ENCODE measurements around the gene PIK3R6.
"Not testable (repeated sequence)": the region's sequence is repeated elsewhere in the genome, so short reads cannot be mapped to it uniquely, and the experiment has no call there.

The PIK3R6 gene

DNA sequence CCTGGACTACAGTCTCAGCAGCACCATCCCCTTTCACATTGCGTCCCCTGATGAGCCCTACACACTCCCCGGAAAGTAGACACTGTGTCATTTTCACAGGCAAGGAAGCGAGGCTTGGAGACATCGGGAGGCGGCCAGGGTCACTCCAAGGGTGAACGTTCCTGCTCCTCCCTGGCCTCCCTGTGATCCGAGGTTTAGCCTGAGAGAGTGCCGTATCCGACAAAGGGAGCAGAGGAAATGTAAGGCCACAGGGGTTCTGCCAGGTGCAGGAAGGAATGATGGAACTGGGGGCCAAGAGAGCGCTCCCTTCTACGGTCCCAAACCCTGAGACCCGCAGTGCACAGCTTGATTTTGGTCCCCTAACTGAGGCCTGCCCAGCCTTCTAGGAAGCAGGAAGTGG, 8.0 kb upstream of the PIK3R6 start:
- DNase-seq (ENCODE audit: low read depth, low spot score): no peak

DNA sequence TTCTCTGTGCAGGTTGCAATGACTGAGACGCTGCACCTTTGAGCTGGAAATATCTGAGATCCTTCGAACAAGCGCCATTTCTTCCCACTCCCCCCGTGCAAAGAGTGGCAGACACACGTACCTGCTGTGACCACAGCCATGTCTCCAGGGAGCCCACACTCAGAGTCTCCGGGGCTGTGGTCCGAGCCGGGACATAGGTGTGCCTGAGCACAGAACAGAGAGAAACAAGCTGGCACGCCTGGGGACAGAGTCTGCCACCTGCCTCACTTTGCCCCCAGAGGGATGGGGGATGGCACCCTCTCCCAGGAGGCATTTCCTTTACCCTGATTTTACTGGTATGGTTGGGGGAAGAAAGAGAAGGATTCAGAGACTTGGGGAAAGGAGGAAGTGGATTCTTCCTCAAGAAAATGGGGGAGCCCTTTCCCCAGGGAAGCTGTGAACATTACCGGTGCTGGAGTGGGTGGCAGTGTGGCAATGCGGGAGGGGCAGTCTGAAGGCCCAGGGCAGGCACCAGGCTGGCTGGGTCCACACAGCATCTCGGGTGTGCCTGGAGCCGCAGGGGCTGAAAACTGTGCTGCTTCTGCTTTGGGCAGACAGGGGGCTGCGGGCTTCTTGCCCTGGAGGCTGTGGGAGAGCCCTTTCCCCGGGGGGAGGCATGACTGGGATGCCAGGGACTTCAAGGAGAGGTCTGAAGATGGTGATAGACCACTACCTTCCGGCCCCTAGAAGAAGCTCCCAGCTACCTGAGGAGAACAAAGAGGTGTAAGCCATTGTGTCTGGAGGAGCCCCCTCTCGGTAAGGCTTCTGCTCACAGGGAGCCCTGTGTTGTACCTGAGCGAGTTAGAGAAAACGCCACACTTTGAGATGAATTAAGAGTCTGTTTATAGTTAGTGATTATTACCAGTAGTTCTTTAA, 6.6 kb upstream of the PIK3R6 start:
- DNase-seq (ENCODE audit: low read depth, low spot score): no peak

DNA sequence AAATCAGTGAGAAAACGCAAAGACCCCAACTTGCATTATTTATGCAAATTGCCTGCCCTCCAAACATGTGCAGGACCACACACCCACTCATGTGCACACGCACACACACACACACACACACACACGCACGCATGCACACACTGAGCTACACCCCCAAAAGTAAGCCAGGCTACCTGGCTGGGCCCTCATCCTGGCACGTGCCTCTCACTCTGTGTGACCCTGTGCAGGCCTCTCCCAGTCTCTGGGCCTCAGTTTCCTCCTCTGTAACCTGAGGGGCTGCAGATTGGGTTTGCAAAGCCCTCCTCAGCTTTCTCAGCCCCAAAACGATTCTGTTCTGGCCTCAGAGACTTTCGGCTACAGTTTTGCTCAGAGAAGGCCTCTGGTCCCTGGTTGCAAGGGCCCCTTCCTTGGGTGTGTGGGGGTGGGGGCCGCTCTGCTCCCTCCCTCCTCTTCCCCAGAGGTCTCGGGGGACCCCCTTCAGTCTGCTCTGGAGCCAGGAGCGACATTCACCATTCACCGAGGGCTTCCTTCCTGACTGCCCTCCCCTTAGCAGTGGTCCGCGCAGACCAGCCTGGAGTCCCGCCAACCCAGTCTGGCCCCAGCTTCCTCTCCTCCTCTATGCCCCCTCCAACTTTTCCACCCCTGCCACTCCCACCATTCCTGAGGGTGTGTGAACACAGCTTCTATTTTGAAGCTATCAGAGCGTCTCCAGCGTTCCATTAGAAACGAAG, 5.4 kb upstream of the PIK3R6 start:
- no peak for DNase-seq (ENCODE audit: low read depth, low spot score)

DNA sequence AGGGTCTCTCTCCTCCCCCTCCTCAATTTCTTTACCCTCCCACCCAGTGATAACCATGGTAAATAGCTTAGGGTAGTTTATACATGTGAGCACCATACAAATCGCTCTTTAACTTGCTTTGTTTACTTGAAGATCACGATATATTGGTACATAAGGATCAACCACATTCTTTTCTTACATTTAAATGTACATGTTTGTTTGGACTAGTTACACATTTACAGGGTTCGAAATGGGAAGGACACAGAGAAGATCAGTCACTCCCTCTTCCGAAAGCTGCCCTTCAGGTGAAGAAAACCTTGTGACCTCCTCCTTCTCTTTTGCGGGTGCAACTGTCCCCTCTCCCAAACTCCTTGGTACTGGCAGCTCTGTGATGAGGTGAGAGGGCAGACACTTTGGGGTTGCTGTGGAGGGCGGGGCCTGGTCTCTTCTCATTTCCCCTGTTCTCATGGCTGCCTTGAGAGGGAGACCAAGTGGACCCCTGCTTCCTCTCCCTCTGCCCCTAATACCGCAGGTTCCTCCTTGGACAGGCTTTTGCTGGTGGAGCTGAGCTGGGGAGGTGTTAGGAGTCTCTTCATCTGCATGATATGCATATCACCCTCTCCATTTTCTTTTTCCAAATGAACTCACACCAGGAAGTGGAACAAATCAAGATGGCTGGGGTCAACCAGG, 4.7 kb upstream of the PIK3R6 start:
- DNase-seq (ENCODE audit: low read depth, low spot score): no peak

DNA sequence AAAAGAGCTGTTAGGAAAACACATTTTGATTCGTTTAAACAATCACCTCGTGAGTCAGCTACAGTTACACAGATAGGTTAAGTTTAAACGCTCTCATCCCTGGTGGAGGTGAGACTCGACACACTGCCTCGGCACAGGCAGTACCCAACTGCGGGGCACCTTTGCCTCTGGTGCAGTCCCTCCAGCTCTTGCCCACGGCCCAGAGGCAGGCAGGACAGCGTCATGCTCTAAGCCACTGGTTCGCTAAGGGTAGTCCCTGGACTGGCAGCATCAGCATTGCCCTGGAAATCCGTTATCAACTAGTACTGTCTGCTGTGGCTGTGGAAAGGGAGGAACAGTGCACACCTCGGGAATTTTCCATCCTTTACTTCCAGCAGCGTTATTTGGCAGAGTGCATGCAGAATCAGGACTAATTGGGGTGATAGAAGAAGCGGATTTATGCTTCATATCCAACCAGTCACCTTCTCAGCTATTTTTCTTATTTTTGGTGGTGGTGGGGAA, 3.7 kb upstream of the PIK3R6 start:
- DNase-seq (ENCODE audit: low read depth, low spot score): no peak

DNA sequence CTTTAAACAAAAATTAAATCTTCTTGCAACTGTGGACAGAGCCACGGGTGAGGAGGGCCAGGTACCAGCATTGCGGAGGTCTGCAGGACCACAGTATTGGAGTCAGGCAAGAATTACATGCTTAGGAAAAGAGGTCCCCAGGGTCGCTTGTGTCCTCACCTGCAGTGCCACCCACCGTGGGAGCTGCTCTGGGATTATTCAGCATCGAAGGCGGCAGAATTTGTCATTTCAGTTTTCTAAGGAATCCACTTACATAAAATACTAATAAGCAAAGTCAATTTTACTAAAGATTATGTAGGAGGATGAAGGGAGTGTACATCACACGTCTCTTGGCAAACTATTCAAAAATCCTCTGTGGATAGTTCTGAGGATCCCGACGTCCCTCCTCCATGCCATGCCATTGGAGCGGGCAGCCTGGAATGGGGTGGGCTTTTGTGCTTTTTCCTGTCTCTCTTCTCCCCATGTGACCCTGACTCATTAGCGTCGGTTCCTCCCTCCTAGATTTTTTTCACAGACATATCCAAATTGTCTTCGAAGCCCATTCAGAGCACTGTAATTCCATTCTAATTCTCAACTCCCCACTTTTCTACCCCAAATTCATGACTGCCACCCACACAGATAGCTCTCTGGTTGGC, 3.0 kb upstream of the PIK3R6 start:
- DNase-seq (ENCODE audit: low read depth, low spot score): no peak

DNA sequence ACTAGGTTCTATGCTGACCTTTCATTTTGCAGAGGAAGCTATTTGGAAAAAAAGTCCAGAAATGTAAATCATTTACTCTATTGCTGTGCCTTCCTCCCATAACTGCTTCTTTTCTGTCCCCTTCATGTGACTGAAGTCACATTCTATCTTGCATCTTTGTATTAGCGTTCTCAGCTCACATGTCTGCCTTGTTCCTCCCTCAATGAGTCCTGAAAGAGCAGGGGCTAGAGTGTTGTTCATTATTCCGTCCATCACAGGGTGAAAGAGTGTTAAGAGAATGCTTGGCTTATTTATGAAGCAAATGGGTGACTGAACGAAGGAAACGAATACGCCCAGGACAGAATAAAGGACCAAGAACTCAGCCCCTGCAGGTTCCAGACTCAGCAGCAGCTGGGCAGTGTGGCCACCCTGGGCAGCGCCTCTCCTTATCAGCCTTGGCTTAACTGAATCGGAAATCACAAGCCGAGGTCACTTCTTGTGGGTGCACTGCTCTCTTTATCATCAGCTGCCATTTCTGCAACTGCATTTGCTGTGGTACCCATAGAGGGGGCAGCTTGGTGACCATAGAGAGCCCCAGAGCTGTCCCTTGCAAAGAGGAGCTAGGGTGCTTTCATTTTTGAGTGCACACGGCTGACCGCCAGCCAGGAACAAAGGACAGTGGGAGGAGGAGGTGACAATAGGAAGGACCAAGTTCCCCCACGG, 1.8 kb upstream of the PIK3R6 start:
- no peak for DNase-seq (ENCODE audit: low read depth, low spot score)

DNA sequence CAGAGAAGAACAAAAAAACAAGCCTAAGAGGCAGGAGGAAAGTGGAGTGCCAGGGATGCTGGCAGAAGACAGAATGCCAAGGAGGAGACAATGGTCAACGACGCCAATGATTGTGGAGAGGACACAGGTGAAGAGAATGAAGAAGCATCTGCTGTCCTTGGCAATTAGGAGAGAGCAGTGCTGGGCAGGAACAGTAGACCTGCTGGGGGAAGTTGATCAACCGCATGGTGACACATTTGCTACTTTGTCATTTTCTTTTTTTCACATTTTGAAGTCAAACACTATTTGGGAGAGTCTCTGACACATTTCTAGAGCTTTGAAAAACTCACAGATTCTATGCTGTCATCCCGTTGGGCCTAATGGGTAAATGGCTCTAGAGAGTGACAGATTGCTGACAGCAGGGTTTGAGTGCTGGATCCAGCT, 1.1 kb upstream of the PIK3R6 start:
- no peak for DNase-seq (ENCODE audit: low read depth, low spot score)

DNA sequence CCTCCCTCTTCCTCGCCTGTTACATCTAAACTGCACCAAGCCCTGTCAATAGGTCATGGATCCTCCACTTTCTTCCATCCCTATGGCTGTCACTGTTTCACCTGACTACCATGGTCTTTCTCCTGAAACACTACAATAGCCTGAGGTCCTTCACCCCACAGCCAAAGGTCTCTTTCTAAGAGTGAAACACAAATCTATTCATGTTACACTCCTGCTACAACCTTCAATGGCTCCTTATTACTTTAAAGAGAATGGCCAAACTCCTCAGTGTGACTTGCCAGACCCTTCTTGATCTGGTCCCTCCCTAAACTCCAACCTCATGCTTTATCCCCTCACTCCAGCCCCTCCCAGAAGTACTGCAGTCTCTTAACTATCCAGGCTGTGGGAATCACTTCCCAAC, 618 bp upstream of the PIK3R6 start:
- no peak for DNase-seq (ENCODE audit: low read depth, low spot score)

DNA sequence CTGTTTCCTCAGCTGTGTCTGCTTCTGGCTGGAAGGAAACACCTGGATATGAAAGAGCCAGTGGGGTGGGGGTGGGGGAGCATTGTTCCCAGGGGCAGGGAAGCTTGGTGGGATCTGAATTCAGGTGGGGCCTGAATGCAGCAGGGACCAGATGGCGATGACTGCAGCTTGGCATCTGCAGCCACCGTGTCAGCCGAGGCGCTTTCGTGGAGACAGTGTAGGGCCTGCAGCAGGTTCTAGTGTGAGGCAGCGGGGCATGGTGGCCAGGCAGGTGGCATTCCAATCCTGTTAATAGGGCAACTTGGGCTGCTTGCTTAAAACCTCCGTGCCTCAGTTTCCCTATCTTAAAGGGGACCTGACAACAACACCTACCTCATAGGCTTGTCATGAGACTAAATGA, 1.7 kb downstream of the PIK3R6 start:
- DNase-seq (ENCODE audit: low read depth, low spot score): no peak

DNA sequence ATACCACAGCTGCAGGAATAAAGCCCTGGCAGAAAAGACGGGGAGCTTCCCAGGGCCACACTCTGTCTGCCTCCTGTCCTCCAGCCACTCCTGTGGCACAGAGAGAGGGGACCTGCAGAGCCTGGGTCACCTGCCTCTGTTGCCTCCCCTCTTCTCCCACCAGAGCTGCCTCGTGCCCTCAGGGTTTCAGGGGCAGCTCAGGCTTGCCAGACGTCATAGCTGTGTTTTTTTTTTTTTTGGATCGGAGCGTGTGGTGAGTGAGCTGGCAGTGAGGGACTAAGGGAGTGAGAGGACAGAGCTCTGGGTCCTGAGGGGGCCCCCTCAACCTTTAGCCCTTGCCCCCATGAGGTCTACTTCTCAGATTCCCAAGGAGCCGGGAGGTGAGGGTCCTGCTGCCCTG, 2.1 kb downstream of the PIK3R6 start:
- no peak for DNase-seq (ENCODE audit: low read depth, low spot score)

DNA sequence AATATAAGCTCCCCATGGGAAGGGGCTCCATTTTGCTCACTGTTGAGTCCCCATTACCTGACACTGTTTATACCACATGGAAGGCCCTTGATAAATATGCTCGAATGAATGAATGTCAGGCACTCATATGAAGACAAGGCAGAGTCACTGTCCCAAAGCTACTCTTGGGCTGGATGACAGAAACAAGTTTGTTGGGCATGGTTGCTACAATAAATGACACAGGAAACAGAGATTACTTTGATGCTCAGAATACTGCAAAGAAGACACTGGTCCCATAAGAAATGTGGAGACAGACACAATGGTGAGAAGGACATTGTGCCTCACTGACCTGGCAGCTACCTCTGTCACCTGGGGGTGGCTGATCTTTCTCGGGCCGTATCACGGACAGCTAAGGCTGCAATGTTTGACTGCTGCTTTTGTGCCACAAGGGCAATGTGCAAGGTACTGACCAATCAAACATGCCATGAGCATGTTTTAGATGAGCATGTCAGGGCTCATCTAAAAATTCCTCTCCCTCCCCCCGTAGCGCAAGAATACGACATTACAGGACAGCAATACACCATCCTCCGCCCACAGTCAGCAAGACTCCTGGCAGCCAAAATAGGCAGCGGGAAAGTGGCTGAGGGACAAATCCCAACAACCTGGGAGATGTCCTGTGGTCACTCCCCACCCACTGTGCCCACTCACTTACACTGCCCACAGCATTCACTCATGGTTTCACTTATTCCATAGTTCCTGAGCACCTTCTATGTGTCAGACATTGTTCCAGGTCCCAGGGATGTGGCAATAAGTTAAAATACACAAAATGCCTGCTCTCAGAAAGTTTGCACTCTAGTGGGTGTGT, 5.0 kb downstream of the PIK3R6 start:
- no peak for DNase-seq (ENCODE audit: low read depth, low spot score)

DNA sequence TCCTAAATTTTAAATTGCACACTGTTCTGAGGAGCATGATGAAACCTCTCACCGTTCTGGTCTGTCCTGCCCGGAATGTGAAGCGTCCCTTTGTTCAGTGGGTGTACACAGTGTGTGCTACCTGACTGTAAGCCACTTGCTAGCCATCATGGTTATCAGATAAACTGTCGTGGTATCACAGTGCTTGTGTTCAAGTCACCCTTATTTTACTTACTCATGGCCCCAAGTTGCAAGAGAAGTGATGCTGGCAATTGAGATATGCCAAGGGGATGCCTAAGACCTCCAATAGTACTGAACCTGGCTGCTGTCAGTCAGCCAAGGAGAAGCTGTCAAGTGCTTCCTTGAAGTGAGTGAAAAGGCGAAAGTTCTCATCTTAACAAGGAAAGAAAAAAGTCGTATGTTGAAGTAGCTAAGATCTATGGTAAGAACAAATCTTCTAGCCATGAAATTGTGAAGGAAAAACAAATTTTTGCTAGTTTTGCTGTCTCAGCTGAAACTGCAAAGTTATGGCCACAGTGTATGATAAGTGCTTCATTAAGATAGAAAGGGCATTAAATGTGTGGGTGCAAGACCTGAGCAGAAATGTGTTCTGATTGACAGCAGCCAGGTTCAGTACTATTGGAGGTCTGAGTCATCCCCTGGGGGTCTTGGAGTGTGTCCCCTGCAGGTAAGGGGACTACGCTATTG, 5.8 kb downstream of the PIK3R6 start:
- DNase-seq (ENCODE audit: low read depth, low spot score): no peak

DNA sequence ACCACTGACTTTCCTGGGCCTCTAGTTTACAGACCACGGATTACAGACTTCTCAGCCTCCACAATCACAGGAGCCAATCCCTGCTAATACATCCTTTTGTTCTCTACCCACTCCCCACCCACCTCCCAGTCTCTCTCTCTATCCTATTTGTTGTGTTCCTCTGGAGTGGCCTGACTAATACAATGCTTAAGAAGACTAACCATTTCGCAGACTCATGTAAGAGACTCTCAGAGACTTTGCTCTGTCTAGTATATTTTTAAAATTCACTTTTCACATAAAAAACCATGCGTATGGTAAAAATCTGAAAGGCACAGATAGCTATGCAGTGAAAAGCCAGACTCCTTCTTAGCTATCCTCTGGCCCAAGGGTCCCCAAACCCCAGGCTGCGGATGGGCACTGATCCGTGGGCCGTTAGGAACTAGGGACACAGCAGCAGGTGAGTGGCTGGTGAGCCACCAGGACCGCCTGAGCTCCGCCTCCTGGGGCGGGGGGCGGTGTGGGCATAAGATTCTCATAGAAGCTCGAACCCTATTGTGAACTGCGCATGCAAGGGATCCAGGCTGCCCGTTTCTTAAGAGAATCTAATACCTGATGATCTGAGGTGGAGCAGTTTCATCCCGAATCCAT, 7.6 kb downstream of the PIK3R6 start:
- no peak for DNase-seq (ENCODE audit: low read depth, low spot score)

DNA sequence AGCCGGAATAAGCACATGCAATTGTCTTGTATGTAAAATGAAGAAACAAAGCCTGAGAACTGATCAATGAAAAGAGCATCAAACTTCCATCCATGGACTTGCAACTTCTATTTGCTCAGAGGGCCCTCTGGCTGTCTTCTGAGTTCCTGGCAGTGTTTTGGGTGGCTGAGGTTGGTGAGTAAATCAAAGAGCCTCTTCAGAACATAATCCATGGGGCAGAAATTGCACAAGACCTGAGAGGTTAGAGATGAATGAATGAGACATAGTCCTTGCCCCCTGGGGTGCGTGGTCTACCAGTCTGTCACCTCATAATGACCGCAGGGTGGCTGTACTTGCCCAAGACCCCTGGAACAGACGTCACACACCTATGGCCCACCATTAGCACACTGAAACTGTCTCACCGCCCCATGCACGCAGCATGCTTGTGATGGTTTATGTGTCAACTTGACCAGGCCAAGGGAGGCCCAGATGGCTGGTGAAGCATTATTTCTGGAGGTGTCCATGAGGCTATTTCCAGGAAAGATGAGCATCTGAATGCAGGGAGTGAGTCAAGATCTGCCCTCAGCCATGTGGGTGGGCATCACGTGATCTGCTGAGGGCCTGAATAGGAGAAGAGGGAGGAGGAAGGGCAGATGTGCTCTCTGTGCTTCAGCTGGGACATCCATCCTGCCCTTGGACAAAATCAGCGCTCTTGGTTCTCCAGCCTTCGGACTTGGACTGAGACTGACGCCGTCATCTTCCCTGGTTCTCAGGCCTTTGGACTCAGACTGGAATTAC, 8.3 kb downstream of the PIK3R6 start:
- DNase-seq (ENCODE audit: low read depth, low spot score): no peak

DNA sequence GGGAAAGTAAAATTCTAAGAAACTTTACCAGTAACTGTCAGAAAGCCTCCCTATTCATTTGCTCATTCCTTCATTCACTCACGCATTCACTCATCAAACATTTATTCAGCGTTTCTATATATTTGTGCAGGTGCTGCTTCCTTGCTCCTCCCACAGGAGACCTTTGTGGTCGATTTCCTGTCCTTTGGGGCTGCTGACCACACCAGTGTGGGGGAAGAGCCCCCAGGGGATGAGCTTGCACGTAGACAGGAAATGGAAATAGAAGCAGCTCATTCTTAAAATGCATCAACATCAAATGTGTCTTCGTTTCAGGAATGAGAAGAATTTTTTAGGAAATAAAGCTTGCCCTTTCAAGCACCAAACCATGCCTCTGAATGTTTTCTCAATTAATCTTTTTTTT, 9.6 kb downstream of the PIK3R6 start:
- DNase-seq (ENCODE audit: low read depth, low spot score): no peak

DNA sequence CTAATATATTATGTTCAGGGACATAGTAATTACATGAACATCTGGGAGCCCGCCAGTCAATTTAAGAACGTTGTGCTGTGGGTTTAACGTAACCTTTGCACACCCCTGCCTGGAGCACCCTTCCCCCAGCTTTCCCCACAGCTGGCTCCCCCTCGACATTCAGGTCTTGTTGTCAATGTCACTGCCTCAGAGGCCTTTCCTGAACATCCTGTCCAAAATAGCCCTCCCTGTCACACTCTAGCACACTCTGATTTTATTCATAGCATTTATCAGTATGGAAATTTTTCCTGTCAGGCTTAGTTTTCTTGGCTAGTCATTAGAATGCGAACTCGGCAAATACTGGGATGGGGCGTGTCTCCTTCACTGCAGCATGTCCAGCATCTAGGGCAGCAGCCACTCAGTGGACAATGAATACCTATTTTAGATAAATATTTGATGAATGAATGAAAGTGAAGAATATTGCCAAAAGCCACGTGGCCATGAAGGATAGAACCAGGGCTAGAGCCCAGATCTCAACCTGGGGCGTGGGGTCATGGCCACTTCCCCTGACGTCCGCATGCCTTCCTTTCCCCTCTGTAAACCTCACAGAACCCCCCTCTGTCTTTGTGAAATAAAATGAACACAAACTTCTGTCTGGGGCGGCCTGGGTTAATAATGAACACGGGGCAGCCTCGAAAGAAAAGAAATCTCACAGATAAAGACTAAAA, 10.5 kb downstream of the PIK3R6 start:
- no peak for DNase-seq (ENCODE audit: low read depth, low spot score)

DNA sequence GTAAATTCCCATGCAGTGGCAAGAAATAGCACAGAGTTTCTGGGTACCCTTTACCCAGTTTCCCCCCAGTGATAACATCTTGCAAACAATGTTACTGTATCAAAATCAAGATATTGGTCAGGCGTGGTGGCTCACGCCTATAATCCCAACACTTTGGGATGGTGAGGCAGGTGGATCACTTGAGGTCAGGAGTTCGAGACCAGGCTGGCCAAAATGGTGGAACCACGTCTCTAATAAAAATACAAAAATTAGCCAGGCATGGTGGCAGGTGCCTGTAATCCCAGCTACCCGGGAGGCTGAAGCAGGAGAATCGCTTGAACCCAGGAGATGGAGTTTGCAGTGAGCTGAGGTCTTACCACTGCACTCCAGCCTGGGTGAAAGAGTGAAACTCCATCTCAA, 11.3 kb downstream of the PIK3R6 start:
- DNase-seq (ENCODE audit: low read depth, low spot score): not testable (repeated sequence)

Data from astrocyte of the hippocampus (primary cell).